ENCODE data around the gene SSBP1.

The SSBP1 gene

DNA sequence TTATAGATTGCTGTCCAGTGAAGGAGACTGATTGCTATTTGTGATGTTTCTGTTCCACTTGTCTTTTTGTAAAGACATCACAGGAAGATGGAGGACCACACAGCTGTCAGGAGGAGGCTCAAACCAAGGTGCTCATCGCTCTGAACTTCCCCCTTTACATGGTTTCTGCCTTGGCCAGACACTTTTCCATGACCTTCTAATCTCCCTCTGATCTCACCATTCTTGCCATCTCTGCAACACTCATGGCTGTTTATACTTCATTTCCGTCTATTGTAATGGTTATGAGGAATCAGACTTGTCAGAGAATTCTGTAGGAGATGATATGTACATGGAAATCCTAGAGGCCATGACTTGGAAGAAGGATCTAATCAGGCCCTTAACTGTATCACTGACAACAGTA, 50.1 kb downstream of the SSBP1 start:
- no peak for TF ChIP-seq FOXM1 (IDR thresholded peaks at IDR 0.05; ENCODE audit: borderline replicate concordance, low read depth)
- TF ChIP-seq TEAD4 (IDR thresholded peaks at IDR 0.05): no peak
- TF ChIP-seq EP300 (IDR thresholded peaks at IDR 0.05; ENCODE audit: borderline replicate concordance): no peak
- TF ChIP-seq ZBTB7A (IDR thresholded peaks at IDR 0.05; ENCODE audit: low read depth): no peak
- TF ChIP-seq USF1 (IDR thresholded peaks at IDR 0.05): no peak
- no peak for TF ChIP-seq CEBPB (IDR thresholded peaks at IDR 0.05)
- TF ChIP-seq TAF1 (IDR thresholded peaks at IDR 0.05; ENCODE audit: low read depth): no peak
- no peak for TF ChIP-seq RAD21 (IDR thresholded peaks at IDR 0.05; ENCODE audit: low read depth)
- no peak for TF ChIP-seq CREB1 (IDR thresholded peaks at IDR 0.05; ENCODE audit: low read depth)
- no peak for TF ChIP-seq YY1 (IDR thresholded peaks at IDR 0.05; ENCODE audit: low read depth)
- no peak for TF ChIP-seq TCF12 (IDR thresholded peaks at IDR 0.05; ENCODE audit: low read depth)
- no peak for TF ChIP-seq REST (IDR thresholded peaks at IDR 0.05; ENCODE audit: low read depth)
- TF ChIP-seq NFIC (IDR thresholded peaks at IDR 0.05): no peak
- no peak for TF ChIP-seq EGR1 (IDR thresholded peaks at IDR 0.05)
- TF ChIP-seq MAX (IDR thresholded peaks at IDR 0.05): no peak

DNA sequence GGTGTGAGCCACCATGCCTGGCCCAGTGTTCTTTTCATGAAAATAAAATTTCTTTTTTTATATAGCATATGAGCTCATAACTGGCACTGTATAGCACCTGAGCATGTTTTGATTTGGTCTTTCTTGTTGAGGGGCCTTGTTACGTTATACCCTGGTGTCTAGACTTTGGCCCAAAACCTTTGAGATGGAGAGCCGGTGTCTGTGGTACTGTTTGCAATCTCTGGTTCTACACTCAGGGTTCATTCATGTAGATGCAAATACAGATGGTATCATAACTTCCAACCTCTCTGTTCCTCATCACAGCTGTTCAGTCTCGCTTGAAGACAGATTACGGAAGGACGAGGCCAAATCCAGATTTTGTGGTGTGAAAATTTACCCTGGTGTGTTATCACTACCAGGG, 51.8 kb downstream of the SSBP1 start, which contains the start of gene TAS2R5:
Gene TAS2R5 (plus strand): TSS at position 301 of the 400 bp plus-strand sequence. CDS start 145 bp downstream, outside the sequence.
- no peak for TF ChIP-seq TEAD4 (IDR thresholded peaks at IDR 0.05)
- TF ChIP-seq TAF1 (IDR thresholded peaks at IDR 0.05; ENCODE audit: low read depth): no peak
- TF ChIP-seq CREB1 (IDR thresholded peaks at IDR 0.05; ENCODE audit: low read depth): no peak
- no peak for TF ChIP-seq RAD21 (IDR thresholded peaks at IDR 0.05; ENCODE audit: low read depth)
- no peak for TF ChIP-seq USF1 (IDR thresholded peaks at IDR 0.05)
- no peak for TF ChIP-seq EP300 (IDR thresholded peaks at IDR 0.05; ENCODE audit: borderline replicate concordance)
- TF ChIP-seq CEBPB (IDR thresholded peaks at IDR 0.05): no peak
- TF ChIP-seq YY1 (IDR thresholded peaks at IDR 0.05; ENCODE audit: low read depth): no peak
- no peak for TF ChIP-seq REST (IDR thresholded peaks at IDR 0.05; ENCODE audit: low read depth)
- no peak for TF ChIP-seq ZBTB7A (IDR thresholded peaks at IDR 0.05; ENCODE audit: low read depth)
- TF ChIP-seq FOXM1 (IDR thresholded peaks at IDR 0.05; ENCODE audit: borderline replicate concordance, low read depth): no peak
- no peak for TF ChIP-seq MAX (IDR thresholded peaks at IDR 0.05)
- TF ChIP-seq NFIC (IDR thresholded peaks at IDR 0.05): no peak
- TF ChIP-seq EGR1 (IDR thresholded peaks at IDR 0.05): no peak
- TF ChIP-seq TCF12 (IDR thresholded peaks at IDR 0.05; ENCODE audit: low read depth): no peak

DNA sequence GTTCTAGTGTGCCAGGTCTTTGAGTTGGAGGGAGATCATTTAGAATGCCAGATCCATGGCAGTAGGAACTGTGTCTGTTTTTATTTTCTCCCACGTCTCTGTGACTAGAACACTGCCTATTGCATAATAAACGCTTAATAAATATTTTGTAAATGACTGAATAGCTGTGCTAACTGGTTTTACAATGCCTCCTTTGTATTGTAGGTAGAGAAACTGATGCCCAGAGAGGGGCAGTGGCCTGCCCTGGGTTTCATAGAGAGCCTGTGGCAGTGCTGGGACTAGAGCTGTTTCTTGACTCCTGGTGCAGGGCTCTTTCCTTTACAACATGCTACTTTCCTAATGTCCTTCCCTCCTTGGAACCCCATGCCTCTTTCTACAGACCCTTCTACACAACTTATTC, 54.4 kb downstream of the SSBP1 start:
- TF ChIP-seq REST (IDR thresholded peaks at IDR 0.05; ENCODE audit: low read depth) (no peak), FOXM1 (IDR thresholded peaks at IDR 0.05; ENCODE audit: borderline replicate concordance, low read depth) (no peak)
